DMS79 (cell line): ENCODE results near the gene LRRC8C.
"Not testable (repeated sequence)": the region's sequence is repeated elsewhere in the genome, so short reads cannot be mapped to it uniquely, and the experiment has no call there.

ENCODE experiments used
- DNase-seq: peaks from one replicate; lab custom pipeline; 2025; lab: John Stamatoyannopoulos, UW

The LRRC8C gene

DNA sequence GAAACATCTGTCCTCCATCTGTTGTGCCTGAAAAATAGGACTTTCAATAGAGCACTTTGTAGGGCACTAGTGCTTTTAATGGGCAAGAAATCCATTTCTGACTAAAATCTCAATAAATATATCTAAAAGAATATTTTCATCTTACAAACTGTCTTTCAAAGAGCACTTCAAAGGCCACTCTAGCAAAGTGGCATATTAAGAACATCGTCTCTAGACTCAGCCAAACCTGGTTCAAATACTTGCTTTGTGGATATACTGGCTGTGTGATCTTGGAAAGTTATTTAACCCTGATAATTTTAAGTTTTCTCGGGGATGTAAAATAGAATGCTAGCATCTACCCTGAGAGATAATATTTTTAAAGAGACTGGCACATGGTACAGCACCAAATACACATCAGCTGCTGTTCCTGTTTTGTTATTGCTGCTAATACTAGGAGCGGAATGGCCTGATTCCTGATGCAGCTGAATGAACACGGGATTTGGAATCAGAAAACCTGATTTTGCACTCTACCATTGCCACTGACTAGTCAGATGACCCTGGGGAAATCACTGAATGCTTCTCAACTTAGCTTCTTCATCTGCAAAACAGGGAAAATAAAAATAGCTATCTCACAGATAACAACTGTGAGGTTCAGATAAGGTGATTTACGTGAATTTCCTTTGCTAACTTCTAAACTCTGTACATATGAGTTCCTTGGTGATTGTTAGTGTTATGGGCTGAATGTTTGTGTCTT is 25.2 kb upstream of the LRRC8C start:
- DNase-seq: no peak

GRCh38 chr1:89608319-89608983 is 24.5 kb upstream of the LRRC8C start:
- no peak for DNase-seq

DNA sequence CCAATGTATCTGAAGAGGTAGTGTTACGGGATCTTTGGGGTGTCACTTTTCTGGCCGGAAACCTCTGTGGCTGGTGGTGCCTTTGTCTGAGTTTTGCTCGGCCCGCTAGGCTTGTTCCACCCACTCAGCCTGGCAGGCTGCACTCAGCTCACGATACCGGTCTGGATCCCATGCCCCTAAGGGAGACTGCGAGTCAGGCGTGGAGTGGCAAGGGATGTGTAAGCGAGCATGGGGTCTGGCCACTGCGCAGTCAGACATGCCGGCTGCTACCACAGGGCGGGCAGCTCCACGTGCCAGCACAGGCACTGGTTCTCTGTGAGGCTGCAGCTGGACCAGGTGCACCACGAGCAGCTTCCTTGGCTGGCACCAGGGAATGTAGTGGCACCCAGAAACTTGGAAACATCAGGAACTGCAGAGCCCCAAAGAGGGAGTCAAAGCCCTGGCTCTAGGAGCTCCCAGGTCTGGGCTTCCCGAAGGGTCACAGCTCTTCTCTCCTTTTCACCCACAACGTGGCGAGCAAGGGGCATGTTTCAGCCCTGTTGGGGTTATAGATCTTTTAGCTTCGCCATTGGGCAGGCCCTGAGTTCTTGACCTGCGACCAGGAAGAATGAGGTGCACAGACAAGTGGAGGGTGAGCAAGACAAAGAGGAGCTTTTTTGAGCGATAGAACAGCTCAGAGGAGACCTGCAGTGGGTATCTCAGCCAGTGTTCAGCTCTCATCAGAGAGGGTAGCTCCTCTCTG is 23.8 kb upstream of the LRRC8C start:
- DNase-seq: no peak

DNA sequence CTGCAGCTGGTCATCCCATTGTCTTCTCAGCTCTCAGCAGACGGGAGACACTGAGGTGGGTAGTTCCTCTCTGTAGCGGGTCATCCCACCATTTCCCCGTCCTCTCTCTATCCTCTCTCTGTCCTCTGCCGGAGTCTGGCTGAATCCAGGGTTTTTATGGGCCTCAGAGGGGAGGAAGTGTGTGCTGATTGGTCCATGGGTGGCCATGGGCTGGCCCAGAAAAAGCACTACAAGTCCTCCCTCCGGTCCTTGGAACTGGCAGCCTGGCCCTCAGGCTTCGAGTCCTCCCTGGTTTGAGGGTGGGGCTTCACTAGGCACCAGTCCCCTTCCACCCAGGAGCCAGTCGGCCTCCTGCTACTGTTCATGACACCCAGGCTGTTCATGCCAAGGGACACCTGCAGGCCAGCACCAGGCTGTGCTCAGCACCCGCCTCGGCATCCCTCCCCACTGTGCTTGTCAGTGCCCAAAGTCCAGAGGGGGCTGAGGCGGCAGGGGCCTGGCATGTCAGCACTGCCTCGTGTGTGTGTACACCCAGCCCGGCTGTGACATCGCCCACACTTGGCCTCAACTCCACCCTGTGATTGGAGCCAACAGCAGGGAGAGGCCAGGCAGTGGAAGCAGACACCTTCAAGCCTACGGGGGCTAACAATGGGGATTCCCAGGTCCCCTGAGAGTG is 23.0 kb upstream of the LRRC8C start:
- no peak for DNase-seq

DNA sequence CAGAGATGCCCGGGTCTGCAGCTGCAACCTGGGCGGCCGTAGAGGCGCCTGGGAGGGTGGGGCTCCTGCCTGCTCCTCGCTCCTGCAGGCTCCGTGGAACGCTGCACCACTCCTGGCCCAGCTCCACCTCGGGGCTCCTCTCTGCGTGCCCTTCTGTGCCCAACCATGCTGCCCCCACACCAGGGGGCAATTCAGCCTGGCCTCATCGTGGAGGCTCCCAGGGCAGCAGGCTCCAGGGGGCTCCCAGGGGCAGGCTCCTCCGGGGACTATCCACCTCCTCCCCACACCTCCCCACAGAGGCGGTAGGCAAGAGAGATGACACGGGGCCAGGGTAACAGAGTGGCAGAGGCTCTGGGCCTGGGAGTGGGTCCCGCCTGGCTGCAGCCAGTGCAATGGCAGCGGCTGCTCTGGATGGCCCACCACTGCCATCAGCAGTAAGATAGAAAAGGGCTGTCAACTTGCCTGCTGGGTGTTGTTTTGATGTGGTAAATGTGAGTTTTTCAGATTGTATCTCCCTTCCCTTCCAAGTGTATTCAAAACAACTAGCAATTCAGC is 22.4 kb upstream of the LRRC8C start:
- no peak for DNase-seq

DNA sequence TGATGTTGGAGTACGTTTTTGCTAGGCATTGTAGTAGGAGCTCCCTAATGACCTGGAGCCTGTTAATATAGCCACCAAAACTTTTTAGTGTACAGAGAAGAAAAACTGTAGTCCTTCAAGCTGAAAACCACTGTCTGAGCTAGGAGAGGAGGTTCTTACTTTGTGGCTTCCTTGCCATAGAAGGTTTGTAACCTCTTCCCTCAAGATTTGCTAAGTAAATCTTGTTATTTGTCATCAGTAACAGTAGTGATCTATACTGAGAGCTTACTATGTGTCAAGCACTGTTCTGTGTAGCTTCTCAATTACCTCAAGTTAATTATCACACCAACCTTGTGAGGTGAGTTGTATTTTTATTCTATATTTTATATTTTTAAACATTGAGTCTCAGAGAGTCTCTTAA is 21.2 kb upstream of the LRRC8C start:
- DNase-seq: no peak

DNA sequence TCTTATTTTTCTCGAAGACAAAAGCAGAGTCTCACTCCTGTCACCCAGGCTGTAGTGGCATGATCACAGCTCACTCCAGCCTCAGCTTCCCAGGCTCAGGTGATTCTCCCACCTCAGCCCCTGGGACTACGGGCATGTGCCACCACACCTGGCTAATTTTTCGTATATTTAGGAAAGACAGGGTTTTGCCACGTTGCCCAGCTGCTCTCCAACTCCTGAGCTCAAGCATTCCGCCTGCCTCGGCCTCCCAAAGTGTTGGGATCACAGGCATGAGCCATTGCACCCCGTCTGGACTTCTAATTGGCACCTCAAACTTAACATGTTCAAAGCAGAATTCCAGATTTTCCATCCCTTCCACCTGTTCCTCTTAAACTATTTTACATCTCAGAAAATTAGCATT is 19.0 kb upstream of the LRRC8C start:
- no peak for DNase-seq

GRCh38 chr1:89615676-89616598 is 17.0 kb upstream of the LRRC8C start:
- DNase-seq: no peak

DNA sequence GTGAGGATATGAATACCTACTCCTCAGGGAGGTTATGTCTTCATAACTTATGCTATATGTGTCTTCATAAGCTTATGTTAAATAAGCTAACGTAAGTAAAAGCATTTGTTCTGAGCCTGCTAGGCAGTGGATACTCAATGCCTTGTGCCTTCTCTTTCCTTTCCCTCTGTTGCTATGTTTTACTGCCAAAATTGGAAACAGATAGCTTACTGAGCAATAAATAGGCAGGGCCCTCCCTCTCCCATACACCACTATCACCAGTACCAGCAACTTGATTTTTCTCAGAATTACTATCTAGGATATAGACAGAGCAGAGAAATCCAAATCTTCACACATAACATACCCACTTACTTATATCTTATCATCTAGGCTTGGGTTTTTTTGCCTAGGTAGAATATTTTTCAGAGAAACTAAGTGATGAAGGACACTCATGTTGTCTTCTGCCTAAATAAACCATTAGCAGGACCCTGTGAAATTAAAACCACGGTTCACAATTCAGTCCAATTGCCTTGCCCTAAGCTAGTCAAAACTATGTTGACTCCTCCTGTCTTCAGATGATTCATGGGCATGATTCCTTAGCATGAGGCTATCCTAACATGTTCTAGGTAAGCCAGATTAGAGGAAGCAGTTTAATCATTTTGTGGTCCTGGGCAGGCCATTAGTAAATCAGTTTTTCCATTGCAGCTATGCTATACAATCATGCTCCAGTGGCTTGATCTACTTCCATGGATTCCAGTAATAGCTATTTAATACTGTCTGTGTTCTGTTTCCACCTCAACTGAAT is 15.9 kb upstream of the LRRC8C start:
- DNase-seq: no peak

GRCh38 chr1:89620664-89621063 is 12.3 kb upstream of the LRRC8C start:
- no peak for DNase-seq

- no peak for DNase-seq
These were observed 10.0 kb upstream of the LRRC8C start for GRCh38 chr1:89622895-89623294.

- no peak for DNase-seq
These were observed 8.6 kb upstream of the LRRC8C start for GRCh38 chr1:89624314-89624713.

DNA sequence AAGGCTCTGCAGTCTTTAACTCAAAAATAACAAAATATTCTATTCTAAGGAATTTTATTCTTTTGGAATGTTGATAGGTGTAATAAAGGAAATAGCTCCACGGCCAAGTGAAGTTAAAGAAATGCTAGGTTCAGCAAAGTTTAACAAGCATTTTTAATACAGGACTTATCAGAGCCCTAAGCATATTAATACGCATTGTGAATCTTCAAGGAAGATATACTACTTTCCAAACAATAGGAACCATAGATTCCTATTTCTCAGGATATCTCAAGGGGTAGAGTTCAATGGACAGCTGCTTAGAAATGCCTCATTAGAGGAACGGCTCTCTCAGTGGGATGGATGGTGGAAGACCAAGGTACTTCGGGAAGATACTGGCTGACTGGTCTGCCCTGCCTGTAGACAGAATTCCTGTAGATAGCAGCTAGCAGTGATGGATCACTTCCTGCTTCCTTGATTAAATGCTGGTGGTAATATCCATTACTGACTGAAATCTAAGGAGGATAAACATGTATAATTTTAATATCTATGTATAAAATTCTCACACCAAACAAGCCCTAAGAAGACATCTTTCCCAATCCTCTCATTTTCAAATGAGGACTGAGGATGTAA is 8.1 kb upstream of the LRRC8C start:
- DNase-seq: no peak

DNA sequence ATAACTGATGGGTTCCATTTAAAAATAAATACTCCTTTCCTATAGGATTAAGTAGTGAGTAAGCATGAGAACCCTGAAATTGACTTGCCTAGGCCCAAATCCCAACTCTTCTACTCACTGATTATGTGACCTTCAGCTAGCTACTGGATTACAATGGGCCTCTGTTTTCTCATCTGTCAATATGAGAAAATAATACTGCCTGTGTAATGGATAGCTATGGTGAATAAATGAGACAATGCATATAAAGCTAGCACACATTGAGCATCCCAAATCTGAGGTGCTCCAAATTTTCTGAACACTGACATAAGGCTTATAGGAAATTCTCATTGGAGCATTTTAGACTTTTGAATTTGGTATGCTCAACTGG is 5.3 kb upstream of the LRRC8C start:
- no peak for DNase-seq

DNA sequence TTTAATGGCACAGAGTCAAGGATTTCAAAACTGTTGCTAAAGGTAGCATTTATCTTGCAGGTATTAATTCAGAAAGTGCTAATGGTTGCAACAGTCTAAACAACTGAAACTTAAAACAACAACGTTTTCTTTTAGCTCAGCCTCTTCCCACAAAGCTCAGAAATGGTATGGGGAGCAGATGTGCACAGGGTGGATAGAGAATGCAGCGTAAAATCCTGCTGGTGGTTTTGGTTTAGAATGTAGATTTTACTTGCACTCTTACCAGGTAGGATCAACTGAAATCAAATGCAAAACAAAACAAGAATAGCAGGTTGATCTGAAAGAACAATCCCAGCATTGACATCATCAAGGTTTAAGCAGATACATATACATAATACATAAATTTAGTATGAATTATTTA is 3.8 kb upstream of the LRRC8C start:
- no peak for DNase-seq

DNA sequence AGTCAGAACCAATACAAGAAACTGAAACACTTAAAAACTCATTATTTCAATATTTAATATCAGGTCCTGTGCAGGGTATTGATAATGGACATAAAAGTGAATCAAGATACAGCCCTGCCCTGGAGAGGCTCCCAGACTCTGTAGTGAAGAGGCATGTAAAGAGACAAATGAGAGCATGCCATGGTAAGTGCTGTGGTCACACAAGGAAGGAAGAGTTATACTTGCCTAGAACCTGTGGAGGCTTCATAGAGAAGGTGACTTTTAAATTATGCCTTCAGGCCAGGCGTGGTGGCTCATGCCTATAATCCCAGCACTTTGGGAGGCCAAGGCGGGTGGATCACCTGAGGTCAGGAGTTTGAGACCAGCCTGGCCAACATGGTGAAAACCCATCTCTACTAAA is 3.3 kb upstream of the LRRC8C start:
- not testable (repeated sequence) for DNase-seq

DNA sequence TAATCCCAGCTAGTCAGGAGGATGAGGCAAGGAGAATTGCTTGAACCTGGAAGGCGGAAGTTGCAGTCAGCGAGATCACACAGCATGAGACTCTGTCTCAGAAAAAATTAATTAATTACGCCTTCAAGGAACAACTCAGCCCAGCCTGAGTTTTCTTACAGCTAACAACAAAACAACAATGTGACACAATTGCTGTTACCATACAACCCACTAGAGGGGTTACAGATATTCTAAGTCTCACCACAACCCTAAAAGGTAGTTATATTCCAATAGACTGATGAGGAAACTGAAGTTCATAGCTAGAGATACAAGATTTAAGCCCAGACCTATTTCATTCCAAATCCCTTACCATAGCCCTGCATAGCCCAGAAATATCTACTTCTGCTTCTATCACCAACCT is 2.9 kb upstream of the LRRC8C start:
- DNase-seq: no peak

- no peak for DNase-seq
These were observed 884 bp upstream of the LRRC8C start for GRCh38 chr1:89631816-89632656.

- DNase-seq: peak; percentile 55
These were observed 404 bp downstream of the LRRC8C start for GRCh38 chr1:89633248-89633799.
